Measurements from ENCODE around the gene ARHGAP42.

DNA sequence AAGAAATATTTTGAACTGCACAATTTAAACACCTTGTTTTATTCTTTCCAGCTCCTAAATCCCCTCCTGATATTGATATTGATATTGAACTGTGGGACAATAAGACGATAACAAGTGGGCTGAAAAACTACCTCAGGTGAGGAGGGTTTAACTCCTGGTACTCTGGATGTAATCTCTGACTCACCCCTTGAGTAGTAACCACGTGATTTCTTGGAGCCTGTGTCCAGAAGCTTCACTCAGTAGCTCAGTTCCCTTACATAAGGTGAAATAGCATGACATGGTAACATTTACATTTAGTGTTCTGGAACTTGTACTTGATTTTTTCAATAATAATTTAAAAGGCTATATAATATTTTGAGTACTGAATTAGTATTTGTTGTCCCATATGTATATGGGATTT lies 274.5 kb downstream of the ARHGAP42 start:
- TF ChIP-seq, protein P1, sequence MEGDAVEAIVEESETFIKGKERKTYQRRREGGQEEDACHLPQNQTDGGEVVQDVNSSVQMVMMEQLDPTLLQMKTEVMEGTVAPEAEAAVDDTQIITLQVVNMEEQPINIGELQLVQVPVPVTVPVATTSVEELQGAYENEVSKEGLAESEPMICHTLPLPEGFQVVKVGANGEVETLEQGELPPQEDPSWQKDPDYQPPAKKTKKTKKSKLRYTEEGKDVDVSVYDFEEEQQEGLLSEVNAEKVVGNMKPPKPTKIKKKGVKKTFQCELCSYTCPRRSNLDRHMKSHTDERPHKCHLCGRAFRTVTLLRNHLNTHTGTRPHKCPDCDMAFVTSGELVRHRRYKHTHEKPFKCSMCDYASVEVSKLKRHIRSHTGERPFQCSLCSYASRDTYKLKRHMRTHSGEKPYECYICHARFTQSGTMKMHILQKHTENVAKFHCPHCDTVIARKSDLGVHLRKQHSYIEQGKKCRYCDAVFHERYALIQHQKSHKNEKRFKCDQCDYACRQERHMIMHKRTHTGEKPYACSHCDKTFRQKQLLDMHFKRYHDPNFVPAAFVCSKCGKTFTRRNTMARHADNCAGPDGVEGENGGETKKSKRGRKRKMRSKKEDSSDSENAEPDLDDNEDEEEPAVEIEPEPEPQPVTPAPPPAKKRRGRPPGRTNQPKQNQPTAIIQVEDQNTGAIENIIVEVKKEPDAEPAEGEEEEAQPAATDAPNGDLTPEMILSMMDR (IDR thresholded peaks at IDR 0.05): no peak
- TF ChIP-seq POLR2AphosphoS5 (IDR thresholded peaks at IDR 0.05): no peak
